Fibroblast of skin of left quadriceps (primary cell): ENCODE measurements around the gene SURF1.
"Not testable (repeated sequence)": the region's sequence is repeated elsewhere in the genome, so short reads cannot be mapped to it uniquely, and the experiment has no call there.

Experiments
- DNase-seq, 2 experiments: peaks; one replicate each; pipeline ENCODE4 v3.0.0-alpha.2; 2013; ENCODE audit warnings: low read depth in 2 of 2

The SURF1 gene

GRCh38 chr9:133323211-133323610 is 33.1 kb downstream of the SURF1 start:
- DNase-seq: no peak

GRCh38 chr9:133322701-133323100 is 33.6 kb downstream of the SURF1 start:
- DNase-seq: no peak

GRCh38 chr9:133321411-133321935 is 34.8 kb downstream of the SURF1 start:
- no peak for DNase-seq

GRCh38 chr9:133320421-133320881 is 35.8 kb downstream of the SURF1 start:
- no peak for DNase-seq

GRCh38 chr9:133317551-133317950 is 38.7 kb downstream of the SURF1 start:
- not testable (repeated sequence) for DNase-seq

- DNase-seq: no peak
Observed at GRCh38 chr9:133315997-133316396, 40.3 kb downstream of the SURF1 start.

- DNase-seq: no peak
Observed at GRCh38 chr9:133309608-133310007, 46.7 kb downstream of the SURF1 start.

- DNase-seq: no peak
Observed at GRCh38 chr9:133307301-133307700, 49.0 kb downstream of the SURF1 start.

GRCh38 chr9:133306242-133307204 is 49.8 kb downstream of the SURF1 start:
- DNase-seq: no peak

- DNase-seq: no peak
Observed at GRCh38 chr9:133305731-133306130, 50.6 kb downstream of the SURF1 start.

GRCh38 chr9:133304477-133305377 is 51.6 kb downstream of the SURF1 start:
- DNase-seq: no peak

- DNase-seq: no peak
Observed at GRCh38 chr9:133304158-133304470, 52.2 kb downstream of the SURF1 start.

GRCh38 chr9:133303266-133304157 is 52.8 kb downstream of the SURF1 start:
- no peak for DNase-seq
